Uterus (tissue), 4 donors: Measurements from ENCODE around the gene PPP1R8. TPM values are rescaled to one million over a fixed set of nuclear protein-coding genes. Genes with fewer than 3 reads are reported as not detected.
"Not testable (repeated sequence)": the region's sequence is repeated elsewhere in the genome, so short reads cannot be mapped to it uniquely, and the experiment has no call there.

Experiments
- DNase-seq, 2 donors: peaks; one replicate each; pipeline ENCODE4 v3.0.0-alpha.2; 2019 to 2020
- H3K27ac ChIP-seq, 2 donors: fragments of 200-600 bp; sonication (generic); 1 replicate in 1 of 2; 2 replicates in 1 of 2; pipeline ENCODE4 v1.5.1; 2016 to 2018
- H3K27me3 ChIP-seq, 2 donors: fragments of 200-600 bp; sonication (generic); one replicate each; pipeline ENCODE4 v1.5.1; 2018 to 2019; ENCODE audit warnings: control low read depth in 1 of 2
- H3K36me3 ChIP-seq, 2 donors: fragments of 200-600 bp; sonication (generic); one replicate each; pipeline ENCODE4 v1.5.1; 2019; ENCODE audit warnings: control low read depth in 1 of 2
- H3K4me1 ChIP-seq, 2 donors: fragments of 200-600 bp; sonication (generic); one replicate each; pipeline ENCODE4 v1.5.1; 2018 to 2019; ENCODE audit warnings: control low read depth in 1 of 2
- H3K4me3 ChIP-seq, 2 donors: fragments of 200-600 bp; sonication (generic); 1 replicate in 1 of 2; 2 replicates in 1 of 2; pipeline ENCODE4 v1.5.1; 2018 to 2019; ENCODE audit warnings: mild to moderate bottlenecking in 1 of 2
- H3K9me3 ChIP-seq, 2 donors: fragments of 200-600 bp; sonication (generic); one replicate each; pipeline ENCODE4 v1.5.1; 2019; ENCODE audit warnings: control low read depth in 1 of 2
- POLR2A ChIP-seq, 2 donors: fragments of 450-650 bp; IDR thresholded peaks; one replicate each; pipeline ENCODE4 v1.6.1; 2016; ENCODE audit warnings: antibody characterized with exemption in 2 of 2, mild to moderate bottlenecking in 1 of 2, moderate library complexity in 1 of 2
- intact Hi-C: fragments of 100-400 bp; cut with DNase I; formaldehyde crosslinking; loops from one replicate; pipeline ENCODE4 v1.15.1; 2023; ENCODE audit warnings: low total_unique reads
- total RNA-seq, 4 donors: library from RNA; depleted of rRNA in 3 of 4; stranded (reverse); fragments of >200 nt in 3 of 4; gene quantifications; one replicate each; pipeline versions ENCODE4 v1.1.0 to v1.2.4, GENCODE V29; 2014 to 2023
- TF ChIP-seq, protein P1 (sequence below), 4 experiments: fragments of 200-600 bp in 2 of 4; fragments of 450-650 bp in 2 of 4; sonication (generic) in 2 of 4; IDR thresholded peaks; one replicate each; pipeline ENCODE4 v1.5.1; 2016 to 2019; ENCODE audit warnings: antibody characterized with exemption in 4 of 4, mild to moderate bottlenecking in 2 of 4, moderate library complexity in 1 of 4
- donor health status: DM: yes; HTN: yes; CAD: no.

Gene PPP1R8
- total RNA-seq, 4 donors from 2014 or later: 32.3 to 57.5 (median 43.6) TPM

DNA sequence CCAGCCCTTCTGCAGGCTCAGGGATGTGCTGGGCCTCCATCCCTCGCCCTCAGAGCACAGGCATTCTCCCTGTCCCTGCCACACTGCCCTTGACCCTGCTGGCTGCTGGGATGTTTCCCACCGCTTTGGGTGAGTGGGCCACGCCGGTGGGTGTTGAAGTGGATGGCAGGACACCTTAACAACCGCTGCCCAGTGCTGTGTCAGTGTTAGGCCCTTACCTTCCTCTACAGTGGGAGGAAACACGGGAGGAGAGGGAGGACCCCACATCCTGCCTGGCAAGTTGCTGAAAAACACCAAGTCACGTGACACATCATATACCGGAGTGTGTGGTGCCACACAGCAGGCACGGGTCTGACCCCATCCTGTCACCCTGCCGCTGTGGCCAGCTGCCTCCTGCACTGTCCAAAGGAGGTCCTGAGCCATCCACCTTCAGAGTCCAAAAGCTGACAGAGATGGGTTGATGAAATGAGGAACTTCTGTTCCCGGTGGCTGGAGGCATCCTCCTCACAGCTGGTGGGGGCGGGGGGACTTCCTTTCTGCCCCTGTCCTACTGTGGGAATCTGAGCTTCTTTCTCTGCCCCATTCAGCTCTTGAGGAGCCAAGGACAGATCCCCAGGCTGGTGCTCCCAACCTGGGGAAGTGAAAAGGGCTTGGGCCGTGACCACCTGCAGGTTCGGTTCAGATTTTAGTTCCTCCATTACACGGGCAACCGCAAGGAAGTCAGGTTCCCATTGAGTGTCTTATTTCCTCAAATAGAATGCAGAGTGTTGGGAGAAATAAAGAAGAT lies 38.5 kb downstream of the PPP1R8 start:
- no peak overlapping the region for H3K27ac ChIP-seq
- no peak overlapping the region for H3K4me3 ChIP-seq
- no peak for DNase-seq
- intact Hi-C loops: no loop called here
- no peaks in the 10 kb centered on the region for H3K9me3 ChIP-seq
- no peaks in the 10 kb centered on the region for H3K36me3 ChIP-seq
- no peak for TF ChIP-seq POLR2A (IDR thresholded peaks at IDR 0.05)
- TF ChIP-seq, protein P1, sequence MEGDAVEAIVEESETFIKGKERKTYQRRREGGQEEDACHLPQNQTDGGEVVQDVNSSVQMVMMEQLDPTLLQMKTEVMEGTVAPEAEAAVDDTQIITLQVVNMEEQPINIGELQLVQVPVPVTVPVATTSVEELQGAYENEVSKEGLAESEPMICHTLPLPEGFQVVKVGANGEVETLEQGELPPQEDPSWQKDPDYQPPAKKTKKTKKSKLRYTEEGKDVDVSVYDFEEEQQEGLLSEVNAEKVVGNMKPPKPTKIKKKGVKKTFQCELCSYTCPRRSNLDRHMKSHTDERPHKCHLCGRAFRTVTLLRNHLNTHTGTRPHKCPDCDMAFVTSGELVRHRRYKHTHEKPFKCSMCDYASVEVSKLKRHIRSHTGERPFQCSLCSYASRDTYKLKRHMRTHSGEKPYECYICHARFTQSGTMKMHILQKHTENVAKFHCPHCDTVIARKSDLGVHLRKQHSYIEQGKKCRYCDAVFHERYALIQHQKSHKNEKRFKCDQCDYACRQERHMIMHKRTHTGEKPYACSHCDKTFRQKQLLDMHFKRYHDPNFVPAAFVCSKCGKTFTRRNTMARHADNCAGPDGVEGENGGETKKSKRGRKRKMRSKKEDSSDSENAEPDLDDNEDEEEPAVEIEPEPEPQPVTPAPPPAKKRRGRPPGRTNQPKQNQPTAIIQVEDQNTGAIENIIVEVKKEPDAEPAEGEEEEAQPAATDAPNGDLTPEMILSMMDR (IDR thresholded peaks at IDR 0.05): no peak
- no peaks in the 10 kb centered on the region for H3K27me3 ChIP-seq
- H3K4me1 ChIP-seq: peaks cover 0 to 4% of the 10 kb centered on the region in 2 donors

DNA sequence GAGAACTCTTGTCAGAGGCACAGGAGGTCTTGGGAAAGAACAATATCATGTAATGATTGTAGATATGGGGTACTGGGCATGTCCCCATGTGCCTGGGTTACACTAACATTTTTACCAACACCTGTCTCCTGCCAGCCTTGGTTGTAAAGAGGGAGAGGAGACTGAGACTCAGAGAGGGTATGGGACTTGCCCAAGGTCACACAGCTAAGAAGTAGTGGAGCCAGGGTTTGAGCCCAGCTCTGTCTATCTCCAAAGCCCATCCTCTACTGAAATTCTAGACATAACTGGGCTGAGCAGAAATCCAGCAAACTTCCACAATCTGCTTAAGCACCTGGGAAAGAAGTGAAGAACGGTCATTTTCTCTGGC lies 39.1 kb downstream of the PPP1R8 start:
- H3K9me3 ChIP-seq: no peaks in the 10 kb centered on the region
- no peak for DNase-seq
- intact Hi-C loops: no loop called here
- H3K4me1 ChIP-seq: peaks cover 0 to 4% of the 10 kb centered on the region in 2 donors
- no peak overlapping the region for H3K27ac ChIP-seq
- no peaks in the 10 kb centered on the region for H3K36me3 ChIP-seq
- H3K4me3 ChIP-seq: no peak overlapping the region
- no peak for TF ChIP-seq POLR2A (IDR thresholded peaks at IDR 0.05)
- TF ChIP-seq, protein P1 (IDR thresholded peaks at IDR 0.05): no peak
- H3K27me3 ChIP-seq: no peaks in the 10 kb centered on the region

DNA sequence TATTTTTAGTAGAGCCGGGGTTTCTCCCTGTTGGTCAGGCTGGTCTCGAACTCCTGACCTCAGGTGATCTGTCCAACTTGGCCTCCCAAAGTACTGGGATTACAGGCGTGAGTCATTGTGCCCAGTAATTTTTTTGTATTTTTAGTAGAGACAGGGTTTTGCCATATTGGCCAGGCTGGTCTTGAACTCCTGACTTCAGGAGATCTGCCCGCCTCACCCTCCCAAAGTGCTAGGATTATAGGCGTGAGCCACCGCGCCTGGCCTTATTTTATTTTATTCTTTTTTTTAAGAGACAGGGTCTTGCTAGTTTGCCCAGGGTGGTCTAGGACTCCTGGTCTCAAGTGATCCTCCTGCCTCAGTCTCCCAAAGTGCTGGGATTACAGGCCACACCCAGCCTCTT lies 40.5 kb downstream of the PPP1R8 start:
- intact Hi-C loops, DNase-seq: not testable (repeated sequence)

DNA sequence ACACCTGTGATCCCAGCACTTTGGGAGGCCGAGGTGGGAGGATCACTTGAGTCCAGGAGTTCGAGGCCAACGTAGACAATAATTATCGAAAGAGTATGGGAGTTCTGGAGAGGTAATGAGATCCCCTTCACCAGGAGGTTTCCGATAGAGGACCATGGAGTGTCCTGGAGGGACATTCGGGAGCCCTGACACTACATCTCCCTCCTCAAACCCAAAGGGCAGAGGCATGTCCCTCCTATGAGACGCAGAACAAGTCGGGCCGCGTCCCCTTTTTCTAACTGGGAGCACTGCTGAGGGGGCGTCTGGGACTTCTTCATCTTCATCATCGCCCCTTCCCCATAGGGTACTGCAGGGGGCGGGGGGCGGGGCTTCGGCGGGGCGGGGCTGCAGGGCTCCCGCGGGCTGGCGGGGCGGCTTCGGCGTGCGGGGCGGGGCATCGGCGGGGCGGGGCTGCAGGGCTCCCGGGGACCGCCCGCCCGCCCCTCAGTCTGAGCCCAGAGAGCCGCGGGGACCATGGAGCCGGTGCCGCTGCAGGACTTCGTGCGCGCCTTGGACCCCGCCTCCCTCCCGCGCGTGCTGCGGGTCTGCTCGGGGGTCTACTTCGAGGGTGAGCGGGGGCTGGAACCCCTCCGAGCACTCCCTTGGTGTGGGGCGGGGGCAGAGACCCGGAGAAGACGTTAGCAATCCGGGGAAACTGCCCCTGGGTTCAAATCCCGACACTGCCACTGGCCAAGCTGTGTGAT lies 41.6 kb downstream of the PPP1R8 start, which contains the start of gene THEMIS2:
THEMIS2 (plus strand) TSS at position 486 of the 743 bp plus-strand sequence; CDS start at position 514, 28 bp downstream.
- peak; percentile 39 to 53 for TF ChIP-seq POLR2A (IDR thresholded peaks at IDR 0.05)
- TF ChIP-seq, protein P1 (IDR thresholded peaks at IDR 0.05): no peak
- no peaks in the 10 kb centered on the region for H3K36me3 ChIP-seq
- H3K27ac ChIP-seq: peak within 1 kb of the TSS; percentile 28 to 32
- peaks cover 0 to 4% of the 10 kb centered on the region in 2 donors for H3K4me1 ChIP-seq
- H3K4me3 ChIP-seq: peak within 1 kb of the TSS; percentile 46 to 51
- intact Hi-C loops: no loop called here
- H3K27me3 ChIP-seq: no peaks in the 10 kb centered on the region
- no peaks in the 10 kb centered on the region for H3K9me3 ChIP-seq
- peak; percentile 37 to 46 for DNase-seq

More for the DNA sequence above, 40.5 kb downstream of the PPP1R8 start:
- not testable (repeated sequence) for H3K36me3 ChIP-seq, H3K4me3 ChIP-seq, H3K4me1 ChIP-seq, H3K9me3 ChIP-seq, H3K27me3 ChIP-seq, H3K27ac ChIP-seq

DNA sequence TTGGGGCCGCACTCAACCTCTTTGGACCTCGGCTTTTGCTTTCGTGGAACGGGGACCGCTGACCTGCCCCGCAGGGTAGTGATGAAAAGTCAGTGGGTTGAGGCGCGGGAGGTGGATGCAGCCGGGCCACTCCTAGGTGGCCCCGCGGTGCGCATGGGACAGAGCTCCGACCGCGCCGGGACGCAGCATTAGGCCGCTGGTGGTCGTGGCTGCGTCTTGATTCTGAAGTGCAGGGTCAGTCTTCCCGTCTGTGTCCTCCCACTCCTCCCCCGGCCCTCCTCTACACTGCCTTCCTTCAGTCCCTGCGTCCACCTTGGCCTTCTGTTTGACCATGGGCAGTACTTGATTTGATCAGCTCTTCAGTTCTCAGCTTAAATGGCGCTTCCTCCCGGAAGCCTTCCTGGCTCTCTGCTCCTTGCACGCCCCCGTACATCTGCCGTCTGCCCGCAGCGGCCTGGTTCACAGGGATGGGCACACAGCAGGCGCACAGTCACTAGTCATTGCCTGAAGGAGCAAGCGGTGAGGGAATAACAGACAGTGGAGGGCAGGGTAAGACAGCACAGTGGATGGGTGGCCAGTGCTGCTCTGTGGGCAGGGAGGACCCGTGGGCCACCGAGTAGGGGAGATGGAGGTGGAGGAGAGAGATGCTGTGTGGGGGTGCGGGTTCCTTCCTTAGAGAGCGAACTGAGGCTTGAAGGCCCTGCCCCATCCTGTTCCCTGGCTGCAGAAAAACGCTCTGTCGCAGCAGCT lies 42.4 kb downstream of the PPP1R8 start:
- peaks cover 0 to 4% of the 10 kb centered on the region in 2 donors for H3K4me1 ChIP-seq
- peak overlapping the region; percentile 46 to 51 for H3K4me3 ChIP-seq
- no peaks in the 10 kb centered on the region for H3K36me3 ChIP-seq
- intact Hi-C loops: no loop called here
- no peak for DNase-seq
- TF ChIP-seq, protein P1 (IDR thresholded peaks at IDR 0.05): no peak
- TF ChIP-seq POLR2A (IDR thresholded peaks at IDR 0.05): no peak
- no peaks in the 10 kb centered on the region for H3K9me3 ChIP-seq
- peak overlapping the region; percentile 28 to 32 for H3K27ac ChIP-seq
- no peaks in the 10 kb centered on the region for H3K27me3 ChIP-seq
